ENCODE measurements around the gene C3AR1. TPM values are rescaled to one million over a fixed set of nuclear protein-coding genes. Genes with fewer than 3 reads are reported as not detected.

The C3AR1 gene
- total RNA-seq, 2 donors from 2014 or later = 0.66 to 3.9 TPM

GRCh38 chr12:8014836-8015235 is 51.3 kb downstream of the C3AR1 start:
- intact Hi-C loops (cut with DNase I) = no loop called here
- DNase-seq (no peak), ATAC-seq (no peak)
- H3K4me1 ChIP-seq = peaks cover 14% of the 10 kb centered on the region
- peaks cover 0 to 19% of the 10 kb centered on the region in 2 donors for H3K27me3 ChIP-seq
- TF ChIP-seq CTCF (IDR thresholded peaks at IDR 0.05) (no peak), POLR2A (IDR thresholded peaks at IDR 0.05) (no peak)
- H3K36me3 ChIP-seq (replicated peaks in 1 of 2; ENCODE audit: insufficient read depth in 1 of 2, low read depth in 2 of 2) = no peaks in the 10 kb centered on the region
- WGBS, 2 donors = 51 to 53% methylated on average over 18 of the region's 18 CpGs
- no peak overlapping the region for H3K4me3 ChIP-seq
- no peak overlapping the region for H3K27ac ChIP-seq
- no peaks in the 10 kb centered on the region for H3K9me3 ChIP-seq

- H3K27me3 ChIP-seq = peaks cover 0 to 4% of the 10 kb centered on the region in 2 donors
- TF ChIP-seq CTCF (IDR thresholded peaks at IDR 0.05) = no peak
- TF ChIP-seq POLR2A (IDR thresholded peaks at IDR 0.05) = no peak
- intact Hi-C loops (cut with DNase I) = no loop called here
- no peak for DNase-seq
- ATAC-seq = no peak
- H3K4me1 ChIP-seq = no peaks in the 10 kb centered on the region
- no peak overlapping the region for H3K27ac ChIP-seq
- no peaks in the 10 kb centered on the region for H3K36me3 ChIP-seq (replicated peaks in 1 of 2; ENCODE audit: insufficient read depth in 1 of 2, low read depth in 2 of 2)
- no peak overlapping the region for H3K4me3 ChIP-seq
- H3K9me3 ChIP-seq = no peaks in the 10 kb centered on the region
- 83 to 86% methylated on average over 7 of the region's 7 CpGs for WGBS, 2 donors
These were observed 53.4 kb downstream of the C3AR1 start for GRCh38 chr12:8012651-8013309.

- Histone ChIP-seq H3K27me3 (no peaks in the 10 kb centered on the region), H3K27ac (no peak overlapping the region), H3K4me1 (no peaks in the 10 kb centered on the region), H3K9me3 (no peaks in the 10 kb centered on the region), H3K4me3 (no peak overlapping the region), H3K36me3 (replicated peaks in 1 of 2; ENCODE audit: insufficient read depth in 1 of 2, low read depth in 2 of 2) (no peaks in the 10 kb centered on the region)
- DNase-seq (no peak), ATAC-seq (no peak)
- TF ChIP-seq CTCF (IDR thresholded peaks at IDR 0.05) (no peak), POLR2A (IDR thresholded peaks at IDR 0.05) (no peak)
- intact Hi-C loops (cut with DNase I) = no loop called here
- 87 to 90% methylated on average over 7 of the region's 7 CpGs for WGBS, 2 donors
These were observed 54.8 kb downstream of the C3AR1 start for GRCh38 chr12:8011331-8011730.

Other genes with a start within 250 kb of the C3AR1 start
- gene SLC2A14, start 193.4 kb downstream of the C3AR1 start, total RNA-seq = 1 to 10 TPM; 3.6 to 8.6 TPM
- gene SLC2A3, start 130.2 kb downstream of the C3AR1 start, total RNA-seq = 1 to 10 TPM; 6.6 to 9.6 TPM
- 10 to 100 TPM in 1 of 2 donors, 1 to 10 TPM in 1; 7.5 to 11.9 TPM for gene FOXJ2, start 33.6 kb downstream of the C3AR1 start, total RNA-seq
- gene NECAP1, start 15.9 kb upstream of the C3AR1 start, total RNA-seq = 10 to 100 TPM; 30.3 to 38.7 TPM
- gene CLEC4A, start 57.3 kb upstream of the C3AR1 start, total RNA-seq = under 1 TPM in 1 of 2 donors, not detected in 1; 0.52 TPM
- not detected for gene ZNF705A, start 90.7 kb upstream of the C3AR1 start, total RNA-seq
- under 1 TPM in 1 of 2 donors, not detected in 1; 0.26 TPM for gene FAM90A1, start 161.3 kb upstream of the C3AR1 start, total RNA-seq

Measured in body of pancreas (tissue), 4 donors.